Suppressor macrophage treated with lipopolysaccharide for 4 hours (primary cell): Measurements from ENCODE around the gene C2orf42.
"Not testable (repeated sequence)": the region's sequence is repeated elsewhere in the genome, so short reads cannot be mapped to it uniquely, and the experiment has no call there.

Source experiments
- DNase-seq: peaks from one replicate; pipeline ENCODE4 v3.0.0-alpha.2; 2020

The C2orf42 gene

DNA sequence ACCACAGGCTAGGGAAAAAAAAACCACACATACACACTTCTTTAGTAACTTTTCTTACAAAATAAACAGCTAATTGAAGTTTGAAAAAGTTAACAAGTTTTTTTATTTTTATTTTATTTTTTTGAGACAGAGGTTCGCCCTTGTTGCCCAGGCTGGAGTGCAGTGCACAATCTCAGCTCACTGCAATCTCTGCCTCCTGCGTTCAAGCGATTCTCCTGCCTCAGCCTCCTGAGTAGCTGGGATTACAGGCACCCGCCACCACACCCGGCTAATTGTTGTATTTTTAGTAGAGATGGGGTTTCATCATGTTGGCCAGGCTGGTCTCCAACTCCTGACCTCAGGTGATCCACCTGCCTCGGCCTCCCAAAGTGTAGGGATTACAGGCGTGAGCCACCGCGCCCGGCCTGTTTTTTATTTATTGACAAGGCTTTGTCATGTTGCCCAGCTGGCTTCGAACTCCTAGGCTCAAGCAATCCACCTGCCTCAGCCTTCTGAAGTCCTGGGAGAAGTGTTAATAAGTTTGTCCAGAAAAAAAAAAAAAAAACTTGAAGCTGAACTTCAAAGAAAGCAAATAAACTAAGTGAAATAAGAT, 21.1 kb downstream of the C2orf42 start:
- DNase-seq, result not testable (repeated sequence)

DNA sequence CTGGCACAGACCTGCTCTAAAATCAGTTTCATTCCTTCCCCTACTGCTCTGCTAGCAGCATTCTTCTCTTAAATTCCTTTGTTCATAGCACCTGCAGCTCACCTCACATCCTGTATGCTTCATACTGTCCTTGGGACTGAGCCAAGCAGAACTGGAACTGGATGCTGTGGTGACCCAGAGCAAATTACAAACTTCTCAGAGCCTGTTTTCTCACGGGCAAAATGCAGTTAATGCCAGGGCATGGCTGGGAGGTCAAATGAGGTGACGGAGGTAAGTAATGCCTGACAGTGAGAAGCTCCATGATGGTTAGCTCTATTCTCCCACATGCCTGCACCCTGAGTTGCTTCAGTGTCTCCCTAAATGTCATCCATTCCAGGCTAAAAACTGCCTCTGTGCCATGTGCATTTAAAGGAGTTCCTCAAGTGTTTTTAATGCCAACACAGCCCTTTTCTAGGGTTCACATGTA, 29.7 kb downstream of the C2orf42 start:
- DNase-seq, result no peak

DNA sequence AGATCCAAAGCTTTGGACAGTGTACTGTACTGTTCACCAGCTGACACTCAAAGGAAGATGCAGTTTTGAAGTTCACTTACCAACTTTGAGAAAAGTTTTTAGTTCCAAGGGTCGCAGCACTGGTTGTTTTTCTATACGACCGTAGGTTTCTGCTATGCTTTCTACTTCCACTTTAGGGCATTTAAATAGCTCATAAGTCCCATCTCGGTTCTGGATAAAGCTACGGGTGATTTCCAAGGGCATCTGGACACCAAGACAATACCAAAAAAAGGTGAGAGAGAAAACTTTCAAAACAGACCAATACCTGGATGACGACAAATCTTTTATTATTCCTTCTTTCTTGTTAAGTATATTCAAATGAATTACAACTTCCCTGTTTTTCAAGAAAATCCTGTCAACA, 30.3 kb downstream of the C2orf42 start:
- DNase-seq, result no peak

DNA sequence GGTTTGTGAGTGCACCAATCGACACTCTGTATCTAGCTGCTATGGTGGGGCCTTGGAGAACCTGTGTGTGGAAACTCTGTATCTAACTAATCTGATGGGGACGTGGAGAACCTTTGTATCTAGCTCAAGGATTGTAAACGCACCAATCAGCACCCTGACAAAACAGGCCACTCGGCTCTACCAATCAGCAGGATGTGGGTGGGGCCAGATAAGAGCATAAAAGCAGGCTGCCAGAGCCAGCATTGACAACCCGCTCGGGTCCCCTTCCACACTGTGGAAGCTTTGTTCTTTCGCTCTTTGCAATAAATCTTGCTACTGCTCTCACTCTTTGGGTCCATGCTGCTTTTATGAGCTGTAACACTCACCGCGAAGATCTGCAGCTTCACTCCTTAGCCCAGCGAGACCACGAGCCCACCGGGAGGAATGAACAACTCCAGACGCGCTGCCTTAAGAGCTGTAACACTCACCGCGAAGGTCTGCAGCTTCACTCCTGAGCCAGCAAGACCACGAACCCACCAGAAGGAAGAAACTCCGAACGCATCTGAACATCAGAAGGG, 41.6 kb downstream of the C2orf42 start:
- not testable (repeated sequence) for DNase-seq

DNA sequence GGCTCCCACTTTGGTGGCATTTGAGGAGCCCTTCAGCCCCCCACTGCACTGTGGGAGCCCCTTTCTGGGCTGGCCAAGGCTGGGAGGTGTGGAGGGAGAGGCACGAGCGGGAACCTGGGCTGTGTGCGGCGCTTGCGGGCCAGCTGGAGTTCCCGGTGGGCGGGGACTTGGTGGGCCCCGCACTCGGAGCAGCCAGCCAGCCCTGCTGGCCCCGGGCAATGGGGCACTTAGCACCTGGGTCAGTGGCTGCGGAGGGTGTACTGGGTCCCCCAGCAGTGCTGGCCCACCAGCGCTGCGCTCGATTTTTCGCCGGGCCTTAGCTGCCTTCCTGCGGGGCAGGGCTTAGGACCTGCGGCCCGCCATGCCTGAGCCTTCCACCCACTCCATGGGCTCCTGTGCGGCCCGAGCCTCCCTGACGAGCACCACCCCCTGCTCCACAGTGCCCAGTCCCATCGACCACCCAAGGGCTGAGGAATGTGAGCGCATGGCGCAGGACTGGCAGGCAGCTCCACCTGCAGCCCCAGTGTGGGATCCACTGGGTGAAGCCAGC, 42.5 kb downstream of the C2orf42 start:
- DNase-seq, result not testable (repeated sequence)

DNA sequence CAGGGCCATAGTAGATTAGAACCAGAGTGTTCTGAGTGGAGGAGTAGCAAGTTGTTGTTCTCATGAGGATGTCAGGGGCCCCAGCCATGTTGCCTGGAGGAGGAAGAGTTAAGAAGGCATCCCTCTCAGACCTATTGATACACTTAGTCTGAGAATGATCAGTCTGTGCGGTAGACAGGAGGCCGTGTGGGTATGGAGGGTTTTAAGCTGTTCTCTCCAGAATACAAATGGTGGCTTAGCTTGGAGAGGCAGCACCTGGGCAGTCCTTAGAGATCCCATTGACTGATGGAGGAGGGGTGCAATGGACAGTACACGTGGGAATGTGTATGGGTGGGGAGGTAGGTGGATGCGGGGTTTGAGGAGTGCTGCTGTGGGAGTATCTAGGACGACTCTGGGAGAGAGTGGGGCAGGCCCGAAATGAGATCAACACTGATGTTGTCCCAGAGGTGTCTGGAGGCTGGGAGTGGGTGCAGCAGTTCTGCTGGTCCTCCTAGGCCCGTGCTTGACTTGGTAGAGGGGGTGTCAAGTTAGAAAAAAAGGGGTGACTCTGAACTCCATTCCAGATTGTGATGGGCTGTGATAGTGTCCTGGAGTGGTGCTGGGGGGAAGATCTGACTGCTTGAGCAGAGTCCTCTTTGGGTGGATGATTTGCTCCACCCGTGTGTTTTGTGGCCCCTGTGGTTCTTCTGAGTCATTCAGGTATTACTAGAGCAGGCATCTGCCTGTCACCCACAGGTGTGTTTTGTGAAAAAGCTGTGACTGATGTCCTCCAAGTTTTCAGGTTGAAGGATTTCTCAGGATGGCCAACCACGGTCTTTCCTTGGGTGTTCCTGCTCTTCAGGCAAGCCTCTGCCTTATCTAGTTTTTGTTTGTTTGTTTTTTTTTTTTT, 44.7 kb downstream of the C2orf42 start:
- DNase-seq, result no peak

DNA sequence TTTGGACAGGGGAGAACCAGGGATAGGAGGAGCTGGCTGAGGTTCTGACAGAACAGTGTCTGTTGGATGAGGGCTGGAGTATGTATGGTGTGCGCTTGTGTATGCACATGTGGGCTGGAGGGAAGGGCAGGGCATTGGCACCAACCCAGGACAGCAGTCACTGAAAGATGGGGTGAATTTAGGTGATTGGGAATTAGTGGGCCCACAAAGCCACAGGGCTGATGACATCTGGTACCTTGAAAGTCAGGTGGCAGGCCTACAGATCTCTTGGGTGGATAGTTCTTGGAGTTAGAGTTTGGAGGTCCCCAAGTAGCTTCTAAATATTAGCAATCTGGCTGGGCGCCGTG, 45.7 kb downstream of the C2orf42 start:
- DNase-seq, result no peak

DNA sequence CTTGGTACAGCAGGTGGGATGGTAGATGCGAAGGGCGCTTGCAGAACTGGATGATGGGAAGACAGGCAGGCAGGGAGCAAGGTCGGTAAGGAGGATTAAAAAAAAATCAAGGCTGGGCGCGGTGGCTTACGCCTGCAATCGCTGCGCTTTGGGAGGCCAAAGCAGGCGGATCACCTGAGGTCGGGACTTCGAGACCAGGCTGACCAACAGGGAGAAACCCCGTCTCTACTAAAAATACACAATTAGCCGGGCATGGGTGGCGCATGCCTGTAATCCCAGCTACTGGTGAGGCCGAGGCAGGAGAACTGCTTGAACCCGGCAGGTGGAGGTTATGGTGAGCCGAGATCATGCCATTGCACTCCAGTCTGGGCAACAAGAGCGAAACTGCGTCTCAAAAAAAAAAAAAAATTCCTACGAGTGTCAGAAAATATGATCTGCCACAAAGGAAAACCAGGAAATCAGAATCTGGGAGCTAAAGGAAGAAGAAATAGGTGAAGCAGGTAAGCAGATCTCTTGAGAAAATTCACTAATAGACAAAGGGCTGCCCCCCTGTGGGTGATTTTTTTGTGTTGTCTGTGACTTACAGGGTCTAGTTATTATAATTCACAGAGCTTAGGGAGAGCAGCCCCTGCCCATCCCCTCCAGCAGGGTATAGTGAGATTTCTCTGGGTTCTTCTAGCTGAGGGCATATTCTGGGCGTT, 46.2 kb downstream of the C2orf42 start:
- DNase-seq, result no peak

DNA sequence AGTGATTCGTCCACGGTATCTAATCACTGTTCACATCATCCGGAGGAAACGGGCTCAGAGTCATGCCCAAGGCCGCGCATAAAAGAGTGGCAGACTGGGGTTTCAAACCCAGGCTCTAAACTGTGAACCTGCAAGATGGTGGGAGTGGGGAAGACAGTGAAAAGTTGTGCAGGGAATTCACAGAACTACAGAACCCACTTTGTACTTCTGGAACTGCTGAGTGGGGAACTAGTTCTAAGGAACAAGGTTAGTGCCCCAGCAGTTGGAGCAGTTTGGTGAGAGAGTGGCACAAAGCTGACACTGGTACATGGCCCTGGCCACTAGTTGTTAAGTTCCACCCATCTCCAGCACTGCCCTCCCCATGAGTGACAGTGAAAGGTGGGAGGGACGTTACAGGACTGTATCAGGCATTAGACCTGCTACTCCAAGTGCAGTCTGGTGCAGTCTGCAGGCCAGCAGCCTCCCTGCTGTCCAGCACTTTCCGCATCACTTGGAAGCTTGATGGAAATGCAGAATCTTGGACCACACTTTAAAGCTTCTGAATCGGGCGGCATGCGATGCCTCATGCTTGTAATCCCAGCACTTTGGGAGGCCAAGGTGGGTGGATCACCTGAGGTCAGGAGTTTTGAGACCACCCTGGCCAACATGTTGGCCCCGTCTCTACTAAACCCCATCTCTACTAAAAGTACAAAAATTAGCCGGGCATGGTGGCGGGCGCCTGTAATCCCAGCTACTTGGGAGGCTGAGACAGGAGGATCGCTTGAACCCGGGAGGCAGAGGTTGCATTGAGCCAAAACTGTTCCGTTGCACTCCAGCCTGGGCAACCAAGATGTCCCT, 47.3 kb downstream of the C2orf42 start:
- DNase-seq, result peak; percentile 67

DNA sequence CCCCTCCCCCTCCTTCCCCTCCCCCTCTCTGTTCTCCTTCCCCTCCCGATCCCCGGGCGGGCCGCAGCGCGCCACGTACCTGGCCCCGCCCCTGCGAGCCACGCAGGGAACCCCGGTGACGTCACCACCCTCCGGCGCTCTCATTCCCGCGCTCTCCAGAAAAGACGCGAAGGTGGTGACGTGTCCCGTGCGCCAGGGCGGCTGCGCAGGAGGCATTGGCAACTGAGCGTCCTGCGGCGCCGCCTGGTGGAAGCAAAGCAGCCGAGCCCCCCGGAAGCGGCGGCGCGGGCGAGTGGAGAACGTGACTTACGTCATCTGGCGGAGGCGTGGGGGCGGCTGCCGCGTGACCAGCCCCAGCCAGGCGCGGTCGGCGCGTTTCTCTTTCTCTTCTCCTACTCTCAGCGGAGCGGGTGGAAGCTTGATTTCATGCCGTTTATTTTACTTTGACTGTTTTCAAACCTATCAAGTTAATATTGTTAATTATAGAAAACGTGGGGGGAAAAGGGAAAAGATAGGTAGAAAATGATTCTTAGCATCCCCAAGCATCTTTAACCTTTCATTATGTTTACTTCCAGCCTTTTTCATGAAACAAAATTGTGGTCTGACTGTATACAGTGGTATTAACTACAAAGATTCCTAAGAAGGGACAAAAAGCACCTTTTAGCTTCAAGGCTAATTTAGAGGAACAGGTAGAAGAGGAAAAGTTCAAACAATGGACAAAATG, 48.1 kb downstream of the C2orf42 start:
- peak; percentile 100 for DNase-seq

DNA sequence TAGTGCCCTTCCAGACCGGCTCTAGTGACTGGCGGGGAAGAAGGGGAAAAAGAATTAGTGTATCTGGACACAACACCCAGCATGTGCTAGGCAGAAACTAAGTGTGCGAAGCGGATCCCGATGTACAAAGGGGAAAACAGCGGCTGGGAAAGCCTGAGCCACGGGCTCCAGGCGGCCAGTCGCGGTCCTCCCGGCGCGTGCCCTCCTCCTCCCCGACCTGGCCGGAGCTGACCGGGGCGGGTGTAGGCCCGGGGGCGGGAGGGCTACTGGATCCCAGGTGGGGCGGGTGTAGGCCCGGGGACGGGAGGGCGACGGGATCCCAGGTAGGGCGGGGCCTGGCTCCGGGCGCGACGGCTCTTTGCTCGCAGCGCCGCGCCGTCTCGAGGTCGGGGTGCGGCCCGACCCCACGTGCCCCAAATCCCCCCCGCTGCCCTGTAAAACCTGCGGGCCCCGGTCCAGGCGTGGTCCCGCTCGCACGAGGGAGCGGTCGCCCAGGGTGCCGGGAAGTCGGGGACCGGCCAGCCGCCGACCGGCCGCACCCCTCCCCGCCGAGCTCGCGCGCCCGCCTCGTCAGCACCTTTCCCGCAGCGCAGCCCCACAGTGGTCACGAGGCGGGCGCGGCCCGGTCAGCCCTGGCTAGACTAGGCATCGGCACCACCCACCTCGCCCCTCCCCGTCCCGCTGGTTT, 48.8 kb downstream of the C2orf42 start:
- DNase-seq, result no peak

DNA sequence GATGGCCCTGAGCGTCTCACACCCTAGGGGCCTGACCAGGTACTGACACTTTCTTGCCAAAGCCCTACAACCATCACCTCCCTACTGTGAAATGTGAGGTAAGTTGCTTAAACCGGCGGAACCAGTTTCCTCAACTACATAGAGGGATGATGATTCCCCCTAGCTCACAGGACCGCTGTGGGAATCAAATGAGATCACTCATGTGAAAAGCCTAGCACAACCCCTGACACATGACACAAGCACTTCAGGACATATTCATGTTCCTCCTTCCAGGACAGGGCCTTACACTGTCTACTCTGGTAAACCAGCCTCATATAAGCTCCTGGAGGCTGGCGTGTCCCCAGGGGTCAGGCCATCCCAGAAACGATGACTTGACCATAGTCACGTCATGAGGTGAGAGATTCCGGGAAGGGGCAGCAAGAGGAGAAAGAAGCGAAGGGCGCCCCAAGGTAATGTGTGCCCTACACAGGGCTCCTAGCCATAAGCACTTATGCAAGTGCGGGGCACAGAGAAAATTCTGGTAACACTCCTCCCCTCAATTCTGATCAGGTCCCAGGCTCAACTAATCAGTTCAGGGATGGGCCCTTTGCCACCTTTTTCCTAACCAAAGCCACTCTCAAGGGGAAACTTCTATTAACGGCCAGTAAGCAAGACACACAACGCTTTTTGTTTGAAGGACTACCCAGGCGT, 49.5 kb downstream of the C2orf42 start:
- DNase-seq, result peak; percentile 94

DNA sequence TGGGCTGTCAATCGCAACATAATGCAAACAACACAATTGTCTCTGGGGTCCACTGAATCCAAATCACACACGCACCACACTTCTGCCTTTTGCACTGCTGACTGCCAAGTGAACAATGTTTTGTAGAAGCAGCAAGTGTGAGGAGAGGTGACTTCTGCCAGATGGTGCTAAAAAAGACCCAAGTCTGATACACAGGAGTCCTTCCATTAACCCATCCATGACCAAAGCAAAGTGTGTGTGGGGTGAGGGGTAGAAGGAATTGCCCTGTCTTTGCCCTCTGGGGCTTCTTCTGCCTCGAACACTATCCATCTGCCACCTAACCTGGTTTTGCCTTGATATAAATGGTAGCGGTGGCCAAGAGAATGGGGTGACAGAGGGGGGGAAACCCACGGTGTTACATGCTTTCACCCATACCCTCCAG, 50.0 kb downstream of the C2orf42 start:
- DNase-seq, result no peak

DNA sequence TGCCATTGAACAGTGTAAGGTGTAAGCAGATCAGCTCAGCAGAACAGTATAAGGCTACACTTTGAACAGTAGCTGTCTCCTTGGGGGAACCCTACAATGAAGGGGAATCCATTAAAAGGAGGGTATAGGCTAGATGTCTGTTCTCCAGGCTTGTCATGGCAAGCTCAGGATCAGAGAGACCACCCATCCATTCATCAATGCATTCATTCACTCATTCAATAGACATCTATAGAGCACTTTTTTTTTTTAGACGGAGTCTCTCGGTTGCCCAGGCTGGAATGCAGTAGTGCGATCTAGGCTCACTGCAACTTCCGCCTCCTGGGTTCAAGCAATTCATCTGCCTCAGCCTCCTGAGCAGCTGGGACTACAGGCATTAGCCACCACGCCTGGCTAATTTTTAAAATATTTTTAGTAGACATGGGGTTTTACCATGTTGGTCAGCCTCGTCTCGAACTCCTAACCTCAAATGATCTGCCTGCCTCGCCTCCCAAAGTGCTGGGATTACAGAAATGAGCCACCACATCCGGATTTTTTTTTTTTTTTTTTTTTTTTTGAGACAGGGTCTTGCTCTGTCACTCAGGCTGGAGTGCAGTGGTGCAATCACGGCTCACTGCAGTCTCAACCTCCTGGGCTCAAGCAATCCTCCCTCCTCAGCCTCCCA, 56.4 kb downstream of the C2orf42 start:
- DNase-seq, result not testable (repeated sequence)

DNA sequence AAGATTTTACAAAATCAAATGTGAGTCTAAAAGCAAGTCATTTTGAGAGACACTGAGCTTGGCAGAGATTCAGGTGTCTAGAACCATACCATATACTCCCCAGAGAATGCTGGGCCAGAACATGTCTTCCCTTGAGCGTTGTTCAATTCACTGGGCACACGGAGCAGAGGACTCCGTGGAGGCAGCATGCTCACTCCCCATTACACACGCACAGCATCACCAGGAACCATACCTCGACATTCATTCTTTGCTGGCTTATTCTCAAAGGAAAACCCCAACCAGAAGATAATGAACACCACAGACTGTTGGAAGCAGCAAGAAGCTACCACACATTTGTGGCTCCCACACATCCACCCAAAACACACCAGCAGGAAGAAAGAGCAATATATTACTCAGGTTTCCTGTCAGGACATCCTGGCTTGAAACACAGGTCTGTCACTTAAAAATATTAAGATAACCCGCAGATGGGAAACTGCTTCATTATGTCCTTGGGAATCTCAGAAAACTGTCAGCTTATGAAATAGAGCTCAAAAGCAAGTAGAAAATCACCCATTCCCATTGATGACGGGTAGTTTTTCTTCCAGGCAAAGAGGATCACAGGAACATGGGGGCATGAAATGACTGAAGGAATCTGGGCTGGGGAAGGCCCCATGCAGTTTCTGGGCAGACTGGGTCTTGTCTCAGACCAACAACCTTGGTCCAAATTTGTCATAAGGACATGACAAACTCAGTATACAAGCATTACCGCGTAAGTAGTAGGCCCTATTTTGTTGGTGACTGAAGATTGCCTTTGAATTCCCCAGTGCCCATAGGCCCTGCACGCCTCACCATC, 57.1 kb downstream of the C2orf42 start:
- peak; percentile 48 for DNase-seq

DNA sequence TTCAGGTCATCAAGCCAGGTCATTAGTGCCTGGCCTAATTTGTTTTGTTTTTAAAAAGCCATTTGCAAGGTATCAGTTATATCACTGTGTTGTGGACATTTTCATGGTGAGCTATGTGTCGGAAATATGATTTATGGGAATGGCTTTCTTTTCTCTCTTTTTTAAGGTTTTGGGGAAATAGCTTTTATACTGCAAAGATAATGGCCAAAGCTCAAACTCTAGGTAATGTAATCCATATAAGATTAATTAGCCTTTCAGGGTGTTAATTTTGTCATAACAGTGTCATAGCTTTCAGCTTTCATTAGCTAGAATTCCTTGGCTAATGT, 57.7 kb downstream of the C2orf42 start:
- no peak for DNase-seq

DNA sequence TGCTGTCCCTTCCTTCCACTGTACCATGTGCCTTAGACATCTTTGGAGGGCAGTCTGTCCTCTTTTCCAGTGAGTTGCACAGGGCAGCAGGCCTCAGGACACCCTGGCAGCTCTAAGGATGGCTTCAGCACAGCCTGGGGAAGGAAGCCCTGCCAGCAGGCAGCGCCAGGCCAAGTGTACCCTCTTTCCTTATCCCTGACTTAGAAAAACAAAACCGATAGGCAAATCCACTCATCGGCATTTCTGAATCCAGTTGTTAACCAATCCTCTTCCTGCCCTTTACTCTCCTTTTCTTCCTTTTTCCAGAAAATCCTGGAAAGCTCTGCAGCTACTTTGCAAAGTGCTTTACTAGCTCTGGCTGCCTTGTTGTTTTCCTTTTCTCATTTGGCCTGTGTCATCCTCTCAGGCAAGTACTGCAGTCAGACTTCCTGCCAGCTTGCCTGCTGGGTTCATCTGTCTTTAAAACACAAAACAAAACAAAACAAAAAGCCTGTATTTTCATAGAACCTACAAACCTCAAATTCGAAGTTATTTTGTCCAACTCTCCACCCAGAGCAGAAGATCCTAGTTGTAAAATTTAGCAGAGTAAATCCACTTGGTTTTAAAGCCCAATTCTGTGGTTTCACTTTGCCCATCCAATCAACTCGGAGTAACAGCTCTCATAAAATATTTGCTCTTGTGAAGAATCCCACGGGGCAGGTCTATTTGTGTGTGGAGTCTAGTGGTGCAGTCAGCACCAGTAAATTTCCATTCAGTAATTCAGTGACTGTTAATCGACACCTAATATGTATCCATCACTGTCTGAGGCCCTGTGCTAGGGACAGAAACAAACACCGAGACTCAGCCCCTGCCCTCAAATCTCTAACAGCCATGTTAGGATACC, 58.3 kb downstream of the C2orf42 start:
- peak; percentile 48 for DNase-seq
